Activated naive CD8-positive, alpha-beta T cell treated with anti-CD3 and anti-CD28 coated beads, Interleukin-2, amount 10 ng/mL, durations not matched to agents 7 days and 5 days (primary cell): Measurements from ENCODE around the gene FES. TPM values are rescaled to one million over a fixed set of nuclear protein-coding genes. Genes with fewer than 3 reads are reported as not detected.

Experiments
- ATAC-seq: fragments of 150-1000 bp; cut with Tn5 transposase; one replicate; pipeline ENCODE4 v1.10.0; 2021; ENCODE audit warnings: low read depth, moderate library complexity
- POLR2A ChIA-PET: fragments of 350-600 bp; sonication (Branson Sonifier 250); formaldehyde crosslinking; loops from one replicate; lab custom pipeline; 2021; ENCODE audit warnings: antibody characterized with exemption; lab: Charles Lee
- DNase-seq: peaks from one replicate; pipeline ENCODE4 v3.0.0; 2021
- H3K27ac Mint-ChIP-seq: one replicate; pipeline ENCODE4 v1.8.0; 2022; ENCODE audit warnings: mild to moderate bottlenecking, mixed read lengths
- H3K27me3 Mint-ChIP-seq: one replicate; pipeline ENCODE4 v1.8.0; 2022; ENCODE audit warnings: mild to moderate bottlenecking, moderate library complexity, mixed read lengths
- H3K36me3 Mint-ChIP-seq: one replicate; pipeline ENCODE4 v1.8.0; 2021; ENCODE audit warnings: mild to moderate bottlenecking, mixed read lengths
- H3K4me1 Mint-ChIP-seq: one replicate; pipeline ENCODE4 v1.8.0; 2021; ENCODE audit warnings: mixed read lengths
- H3K4me3 Mint-ChIP-seq: one replicate; pipeline ENCODE4 v1.8.0; 2022; ENCODE audit warnings: mild to moderate bottlenecking, moderate library complexity, mixed read lengths
- H3K9me3 Mint-ChIP-seq: one replicate; pipeline ENCODE4 v1.8.0; 2021; ENCODE audit warnings: mixed read lengths
- total RNA-seq, 2 experiments: library from RNA; stranded (reverse); gene quantifications; one replicate each; pipeline ENCODE4 v1.2.3, GENCODE V29; 2021

FES gene
- total RNA-seq, 2 experiments from 2014 or later: 6.2 to 7.5 TPM

DNA sequence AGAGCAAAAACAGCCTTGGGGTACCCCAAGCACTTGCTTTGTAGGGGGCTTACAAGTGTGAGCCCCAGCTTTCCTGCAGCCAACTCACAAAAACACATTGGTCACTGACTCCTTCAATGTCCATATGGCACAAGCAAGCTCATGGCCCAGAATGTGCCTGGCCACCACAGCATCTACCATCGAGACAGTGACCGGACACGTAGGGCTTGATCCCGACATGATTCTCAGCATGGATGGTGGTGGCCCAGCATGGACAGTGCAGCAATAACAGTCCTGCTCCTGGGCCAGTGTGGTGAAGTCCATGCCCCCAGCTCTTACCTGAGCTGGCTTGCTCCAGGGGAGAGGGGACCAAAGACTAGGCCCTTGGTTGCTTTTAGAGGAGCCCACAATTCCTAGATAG lies 56.7 kb downstream of the FES start:
- H3K9me3 Mint-ChIP-seq: no peaks in the 10 kb centered on the region
- peaks cover 23% of the 10 kb centered on the region for H3K36me3 Mint-ChIP-seq
- POLR2A ChIA-PET: interaction anchor here (1.7 kb wide), 1 partner anchor 14 kb away, joined by 5 read pairs; the partner anchor contains the start of gene RCCD1
- peaks cover 13% of the 10 kb centered on the region for H3K4me1 Mint-ChIP-seq
- ATAC-seq (no peak), DNase-seq (no peak)
- no peak overlapping the region for H3K4me3 Mint-ChIP-seq
- H3K27ac Mint-ChIP-seq: no peak overlapping the region
- no peaks in the 10 kb centered on the region for H3K27me3 Mint-ChIP-seq

DNA sequence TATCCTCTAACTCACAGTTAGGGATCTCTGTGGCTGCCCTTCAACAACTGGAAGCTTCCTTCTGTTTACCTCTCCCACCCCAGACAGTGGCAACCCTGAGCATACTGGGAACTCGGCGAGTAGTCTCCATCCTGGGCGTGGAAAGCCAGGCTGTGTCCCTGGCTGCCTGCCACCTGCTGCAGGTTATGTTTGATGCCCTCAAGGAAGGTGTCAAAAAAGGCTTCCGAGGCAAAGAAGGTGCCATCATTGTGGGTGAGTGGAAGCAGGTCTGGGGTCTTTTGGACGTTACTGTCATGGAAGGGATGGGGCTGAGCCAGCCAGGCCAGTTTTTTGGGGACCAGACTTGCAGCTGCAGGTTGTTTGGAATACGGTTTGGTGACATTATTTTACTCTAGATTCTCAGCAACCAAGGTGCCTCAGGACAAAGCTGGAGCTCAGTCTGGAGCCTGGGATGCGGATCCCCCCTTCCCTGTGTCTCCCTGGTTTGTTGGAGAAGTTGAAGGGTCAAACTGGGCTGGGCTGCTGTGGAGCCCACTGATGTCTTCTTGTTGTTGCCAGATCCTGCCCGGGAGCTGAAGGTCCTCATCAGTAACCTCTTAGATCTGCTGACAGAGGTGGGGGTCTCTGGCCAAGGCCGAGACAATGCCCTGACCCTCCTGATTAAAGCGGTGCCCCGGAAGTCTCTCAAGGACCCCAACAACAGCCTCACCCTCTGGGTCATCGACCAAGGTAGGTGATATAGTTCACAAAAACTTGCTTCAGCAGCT lies 58.2 kb downstream of the FES start:
- H3K27ac Mint-ChIP-seq: no peak overlapping the region
- DNase-seq (no peak), ATAC-seq (no peak)
- POLR2A ChIA-PET: interaction anchor here (0.7 to 1.7 kb wide), 5 partner anchors 10 to 207 kb away, joined by 3 to 5 read pairs (median 4); partner anchors contain the start of genes HDDC3 and RCCD1
- H3K4me3 Mint-ChIP-seq: no peak overlapping the region
- H3K27me3 Mint-ChIP-seq: no peaks in the 10 kb centered on the region
- peaks cover 2% of the 10 kb centered on the region for H3K4me1 Mint-ChIP-seq
- no peaks in the 10 kb centered on the region for H3K9me3 Mint-ChIP-seq
- H3K36me3 Mint-ChIP-seq: peaks cover 17% of the 10 kb centered on the region

DNA sequence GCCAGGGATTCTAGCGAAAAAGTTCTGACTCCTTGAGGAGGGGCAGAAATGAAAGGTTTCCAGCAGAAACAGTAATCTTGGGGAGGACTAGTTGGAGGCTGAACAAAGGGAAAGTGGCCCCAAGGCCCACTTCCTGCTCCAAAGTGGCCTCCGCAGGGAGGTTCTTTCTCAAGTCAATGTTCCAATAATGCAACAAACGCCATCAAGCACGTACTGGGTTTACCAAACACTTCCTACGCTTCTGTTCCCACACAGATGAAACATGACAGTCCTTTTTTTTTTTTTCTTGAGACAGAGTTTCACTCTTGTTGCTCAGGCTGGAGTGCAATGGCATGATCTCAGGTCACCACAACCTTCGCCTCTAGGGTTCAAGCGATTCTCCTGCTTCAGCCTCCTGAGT lies 60.8 kb downstream of the FES start:
- ATAC-seq: no peak
- H3K4me1 Mint-ChIP-seq: peaks cover 2% of the 10 kb centered on the region
- H3K27me3 Mint-ChIP-seq: no peaks in the 10 kb centered on the region
- H3K27ac Mint-ChIP-seq: no peak overlapping the region
- POLR2A ChIA-PET: interaction anchor here (1.1 to 2.5 kb wide), 2 partner anchors 10 kb away, joined by 4 to 8 read pairs; partner anchors contain the start of gene UNC45A
- no peak overlapping the region for H3K4me3 Mint-ChIP-seq
- peaks cover 21% of the 10 kb centered on the region for H3K36me3 Mint-ChIP-seq
- no peaks in the 10 kb centered on the region for H3K9me3 Mint-ChIP-seq
- no peak for DNase-seq

Other genes with a start within 250 kb of the FES start
- 10 to 100 TPM; 36.6 to 41.0 TPM for gene BLM, start 167.2 kb upstream of the FES start, total RNA-seq
- gene FURIN, start 15.9 kb upstream of the FES start, total RNA-seq: 10 to 100 TPM; 62.2 to 63.5 TPM
- gene MAN2A2, start 18.8 kb downstream of the FES start, total RNA-seq: 100 to 1,000 TPM; 108 to 111 TPM
- 10 to 100 TPM; 28.1 to 29.2 TPM for gene HDDC3, start 48.0 kb downstream of the FES start, total RNA-seq
- gene UNC45A, start 50.8 kb downstream of the FES start, total RNA-seq: 10 to 100 TPM; 77.9 to 78.6 TPM
- 10 to 100 TPM; 31.5 to 31.6 TPM for gene RCCD1, start 70.4 kb downstream of the FES start, total RNA-seq
- gene PRC1, start 110.0 kb downstream of the FES start, total RNA-seq: 100 to 1,000 TPM; 132 to 149 TPM
- gene VPS33B, start 138.1 kb downstream of the FES start, total RNA-seq: 10 to 100 TPM; 22.8 to 26.2 TPM
- gene SV2B, start 215.8 kb downstream of the FES start, total RNA-seq: under 1 TPM; 0.08 to 0.20 TPM